B cell (primary cell): ENCODE results near the gene CCL22. TPM values are rescaled to one million over a fixed set of nuclear protein-coding genes. Genes with fewer than 3 reads are reported as not detected.

Source experiments
- ATAC-seq: fragments of 200-7000 bp; cut with Tn5 transposase; one replicate; pipeline ENCODE4 v1.10.0; 2021; ENCODE audit warnings: low read depth, mild to moderate bottlenecking, moderate number of reproducible peaks, moderate library complexity
- CTCF ChIA-PET: fragments of 350-600 bp; sonication (Branson Sonifier 250); formaldehyde crosslinking; loops from one replicate; lab custom pipeline; 2021; ENCODE audit warnings: antibody characterized with exemption, inconsistent platforms; lab: Charles Lee
- POLR2A ChIA-PET: fragments of 350-600 bp; sonication (Branson Sonifier 250); formaldehyde crosslinking; loops from one replicate; lab custom pipeline; 2021; ENCODE audit warnings: antibody characterized with exemption; lab: Charles Lee
- DNase-seq: peaks from one replicate; pipeline ENCODE4 v3.0.0; 2013
- H2AFZ ChIP-seq: 2 replicates; pipeline ENCODE4 v1.6.1; 2012; ENCODE audit warnings: mild to moderate bottlenecking, low read depth, low read length; ENCODE audit not compliant: insufficient read depth, poor library complexity, severe bottlenecking
- H3K27ac ChIP-seq, 2 donors: 1 replicate in 1 of 2; 2 replicates in 1 of 2; pipeline ENCODE4 v1.5.1; 2012 to 2013; ENCODE audit warnings: low read length in 2 of 2, mild to moderate bottlenecking in 2 of 2, moderate library complexity in 1 of 2
- H3K27me3 ChIP-seq, 4 experiments: fragments of 200-600 bp in 1 of 4; sonication (generic) in 1 of 4; replicated peaks in 1 of 4; 1 replicate in 2 of 4; 2 replicates in 2 of 4; pipeline versions ENCODE4 v1.6.1 to v1.7.0; 2013 to 2016; ENCODE audit warnings: low read length in 3 of 4, mild to moderate bottlenecking in 2 of 4, mixed read lengths in 1 of 4, moderate library complexity in 1 of 4; ENCODE audit not compliant: insufficient read depth in 4 of 4, control insufficient read depth in 3 of 4; ENCODE audit errors: control extremely low read depth in 1 of 4
- H3K36me3 ChIP-seq, 2 experiments: replicated peaks in 1 of 2; 1 replicate in 1 of 2; 2 replicates in 1 of 2; pipeline versions ENCODE4 v1.6.1 to v1.7.1; 2013; ENCODE audit warnings: low read length in 1 of 2; ENCODE audit not compliant: insufficient read depth in 2 of 2, control insufficient read depth in 1 of 2; ENCODE audit errors: control extremely low read depth in 1 of 2, extremely low read depth in 1 of 2
- H3K4me1 ChIP-seq, 2 donors: fragments of 200-600 bp in 1 of 2; sonication (generic) in 1 of 2; 1 replicate in 1 of 2; 2 replicates in 1 of 2; pipeline versions ENCODE4 v1.5.1 to v1.6.1; 2013 to 2017; ENCODE audit warnings: low read length in 2 of 2; ENCODE audit not compliant: control insufficient read depth in 2 of 2, insufficient read depth in 2 of 2
- H3K4me2 ChIP-seq: replicated peaks from 2 replicates; pipeline ENCODE3; 2012; ENCODE audit warnings: mild to moderate bottlenecking, low read depth, low read length; ENCODE audit not compliant: poor library complexity, severe bottlenecking
- H3K4me3 ChIP-seq, 5 experiments: fragments of 200-600 bp in 1 of 5; sonication (generic) in 1 of 5; 1 replicate in 3 of 5; 2 replicates in 2 of 5; pipeline versions ENCODE4 v1.5.1 to v1.7.0; 2011 to 2016; ENCODE audit warnings: low read length in 4 of 5, mild to moderate bottlenecking in 4 of 5, low read depth in 2 of 5, control low read depth in 1 of 5, moderate library complexity in 1 of 5; ENCODE audit not compliant: insufficient read depth in 1 of 5; ENCODE audit errors: control extremely low read depth in 1 of 5, extremely low read depth in 1 of 5
- H3K79me2 ChIP-seq: fragments of 200-600 bp; sonication (generic); one replicate; pipeline ENCODE4 v1.6.0; 2016; ENCODE audit warnings: low read length; ENCODE audit not compliant: control insufficient read depth, insufficient read depth
- H3K9ac ChIP-seq: fragments of 200-600 bp; sonication (generic); 2 replicates; pipeline ENCODE4 v1.6.1; 2017; ENCODE audit warnings: mild to moderate bottlenecking, low read length, moderate library complexity
- H3K9me3 ChIP-seq, 3 donors: one replicate each; pipeline versions ENCODE4 v1.6.1 to v1.7.1; 2013; ENCODE audit warnings: low read length in 2 of 3; ENCODE audit not compliant: control insufficient read depth in 2 of 3, insufficient read depth in 1 of 3; ENCODE audit errors: control extremely low read depth in 1 of 3
- H4K20me1 ChIP-seq: 2 replicates; pipeline ENCODE4 v1.6.0; 2012; ENCODE audit warnings: mild to moderate bottlenecking, low read length; ENCODE audit not compliant: insufficient read depth, control insufficient read depth, poor library complexity, severe bottlenecking
- H3K27ac Mint-ChIP-seq: one replicate; pipeline ENCODE4 v1.8.0; 2021; ENCODE audit warnings: mixed read lengths
- H3K27me3 Mint-ChIP-seq: one replicate; pipeline ENCODE4 v1.8.0; 2021; ENCODE audit warnings: mixed read lengths
- H3K4me1 Mint-ChIP-seq: one replicate; pipeline ENCODE4 v1.8.0; 2021; ENCODE audit warnings: mixed read lengths
- H3K4me3 Mint-ChIP-seq: one replicate; pipeline ENCODE4 v1.8.0; 2021; ENCODE audit warnings: mixed read lengths
- H3K9me3 Mint-ChIP-seq: one replicate; pipeline ENCODE4 v1.8.0; 2022; ENCODE audit warnings: mixed read lengths; ENCODE audit not compliant: insufficient read depth
- EZH2 ChIP-seq: IDR thresholded peaks from 2 replicates; pipeline ENCODE4 v1.6.1; 2012; ENCODE audit warnings: borderline replicate concordance, low read depth, mild to moderate bottlenecking, moderate library complexity, low read length; ENCODE audit not compliant: insufficient read depth, poor library complexity, severe bottlenecking
- WGBS: methylation state at CpG from one replicate; pipeline ENCODE4 v1.1.5; 2013; ENCODE audit warnings: missing lambda C conversion rate; ENCODE audit not compliant: insufficient coverage; 5-methylcytosine and 5-hydroxymethylcytosine counted together
- intact Hi-C: fragments of 100-400 bp; cut with micrococcal nuclease; formaldehyde crosslinking; loops from one replicate; pipeline ENCODE4 v1.10.0; 2022
- polyA plus RNA-seq: library from polyadenylated mRNA; depleted of rRNA; stranded (reverse); fragments of >200 nt; gene quantifications from 2 replicates; pipeline ENCODE4 v1.2.3, GENCODE V29; 2012
- total RNA-seq, 2 donors: library from RNA; stranded (reverse); fragments of 120-200 nt in 1 of 2; gene quantifications; 1 replicate in 1 of 2; 2 replicates in 1 of 2; pipeline versions ENCODE4 v1.2.3 to v1.2.4, GENCODE V29; 2013 to 2022
- TF ChIP-seq, protein P1 (sequence below): fragments of 200-600 bp; IDR thresholded peaks from one replicate; pipeline ENCODE4 v1.8.0; 2022; ENCODE audit warnings: antibody characterized with exemption, mild to moderate bottlenecking

CCL22 gene
- total and polyA plus RNA-seq, 2 donors (not counting 1 experiment from before 2014, with no cell fraction given): 0.04 to 91.5 TPM

DNA sequence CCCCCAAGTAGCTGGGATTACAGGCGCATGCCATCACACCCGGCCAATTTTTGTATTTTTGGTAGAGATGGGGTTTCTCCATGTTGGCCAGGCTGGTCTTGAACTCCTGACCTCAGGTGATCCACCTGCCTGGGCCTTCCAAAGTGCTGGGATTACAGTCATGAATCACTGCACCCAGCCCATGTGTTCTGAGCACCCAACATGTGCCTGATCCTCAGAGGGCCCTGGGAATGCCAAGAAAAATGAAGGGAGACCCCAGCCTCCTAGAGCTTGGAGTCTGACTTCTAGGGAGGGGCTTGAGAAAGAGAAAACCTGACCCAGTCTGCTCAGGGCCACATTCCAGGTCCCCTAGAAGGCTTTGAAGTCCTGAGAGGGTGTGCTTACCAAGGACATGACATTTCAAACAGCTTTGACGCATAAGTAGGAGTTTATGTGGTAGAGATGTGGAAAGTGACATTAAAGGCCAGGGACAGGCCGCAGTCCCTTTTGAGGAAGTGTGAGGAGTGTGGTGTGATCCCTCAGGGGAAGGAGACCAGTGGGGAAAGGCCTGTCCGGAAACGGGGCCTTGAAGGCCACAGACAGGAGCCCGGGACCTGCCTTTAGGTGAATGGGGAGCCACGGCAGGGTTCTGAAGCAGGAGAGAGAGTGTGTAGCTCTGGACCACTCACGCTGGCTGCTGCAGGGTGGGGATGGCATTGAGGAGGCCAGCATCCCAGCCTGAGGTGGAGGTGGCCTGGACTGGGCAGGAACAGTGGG is 1.1 kb upstream of the CCL22 start:
- 49% methylated on average over 7 of the region's 9 CpGs for WGBS
- DNase-seq (no peak), ATAC-seq (peak; percentile 32)
- H4K20me1 ChIP-seq: no peaks in the 10 kb centered on the region
- TF ChIP-seq, protein P1, sequence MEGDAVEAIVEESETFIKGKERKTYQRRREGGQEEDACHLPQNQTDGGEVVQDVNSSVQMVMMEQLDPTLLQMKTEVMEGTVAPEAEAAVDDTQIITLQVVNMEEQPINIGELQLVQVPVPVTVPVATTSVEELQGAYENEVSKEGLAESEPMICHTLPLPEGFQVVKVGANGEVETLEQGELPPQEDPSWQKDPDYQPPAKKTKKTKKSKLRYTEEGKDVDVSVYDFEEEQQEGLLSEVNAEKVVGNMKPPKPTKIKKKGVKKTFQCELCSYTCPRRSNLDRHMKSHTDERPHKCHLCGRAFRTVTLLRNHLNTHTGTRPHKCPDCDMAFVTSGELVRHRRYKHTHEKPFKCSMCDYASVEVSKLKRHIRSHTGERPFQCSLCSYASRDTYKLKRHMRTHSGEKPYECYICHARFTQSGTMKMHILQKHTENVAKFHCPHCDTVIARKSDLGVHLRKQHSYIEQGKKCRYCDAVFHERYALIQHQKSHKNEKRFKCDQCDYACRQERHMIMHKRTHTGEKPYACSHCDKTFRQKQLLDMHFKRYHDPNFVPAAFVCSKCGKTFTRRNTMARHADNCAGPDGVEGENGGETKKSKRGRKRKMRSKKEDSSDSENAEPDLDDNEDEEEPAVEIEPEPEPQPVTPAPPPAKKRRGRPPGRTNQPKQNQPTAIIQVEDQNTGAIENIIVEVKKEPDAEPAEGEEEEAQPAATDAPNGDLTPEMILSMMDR: no peak
- no peak for TF ChIP-seq EZH2
- H3K27ac ChIP-seq: no peak overlapping the region
- Mint-ChIP-seq H3K27me3 (no peaks in the 10 kb centered on the region), H3K9me3 (no peaks in the 10 kb centered on the region), H3K4me3 (peak overlapping the region; percentile 30), H3K4me1 (peaks cover 23% of the 10 kb centered on the region), H3K27ac (peak overlapping the region; percentile 64)
- no peak overlapping the region for H3K9ac ChIP-seq
- H3K79me2 ChIP-seq: no peaks in the 10 kb centered on the region
- ChIA-PET CTCF (interaction anchor here (0.7 to 1.5 kb wide), 3 partner anchors 38 to 60 kb away, joined by 3 to 6 read pairs (median 4); no protein-coding TSS in a partner anchor), POLR2A (interaction anchor here (0.6 kb wide), 1 partner anchor 10 kb away, joined by 7 read pairs; no protein-coding TSS in a partner anchor)
- no peak overlapping the region for H2AFZ ChIP-seq
- peaks cover 8 to 16% of the 10 kb centered on the region in 2 donors for H3K4me1 ChIP-seq
- no peaks in the 10 kb centered on the region for H3K36me3 ChIP-seq
- H3K27me3 ChIP-seq: no peaks in the 10 kb centered on the region
- no peak overlapping the region for H3K4me2 ChIP-seq
- no peaks in the 10 kb centered on the region for H3K9me3 ChIP-seq
- intact Hi-C loops: loop anchor here (1.0 kb wide), 1 partner anchor 8 kb away; no protein-coding TSS in a partner anchor
- no peak overlapping the region for H3K4me3 ChIP-seq

DNA sequence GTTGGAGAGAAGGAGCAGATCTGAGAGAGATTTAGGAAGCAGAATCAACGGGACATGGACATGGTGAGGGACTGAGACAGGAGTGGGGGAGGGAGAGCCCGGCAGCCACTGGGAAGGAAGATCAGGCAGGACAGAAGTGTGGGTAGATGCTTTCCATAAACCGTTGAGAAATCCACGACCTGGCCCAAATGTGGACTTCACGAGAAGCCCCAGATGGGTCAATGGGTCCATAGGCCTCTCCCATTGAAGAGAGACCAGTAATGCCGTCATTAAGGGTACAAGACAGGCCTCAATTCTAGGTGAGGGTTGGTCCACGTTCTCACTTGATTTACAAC is 530 bp upstream of the CCL22 start:
- H3K4me1 Mint-ChIP-seq: peaks cover 22% of the 10 kb centered on the region
- H3K9me3 Mint-ChIP-seq: no peaks in the 10 kb centered on the region
- peak overlapping the region; percentile 82 for H3K27ac Mint-ChIP-seq
- no peak overlapping the region for H3K9ac ChIP-seq
- no peak overlapping the region for H3K27ac ChIP-seq
- no peaks in the 10 kb centered on the region for H3K27me3 Mint-ChIP-seq
- H4K20me1 ChIP-seq: no peaks in the 10 kb centered on the region
- peaks cover 8 to 16% of the 10 kb centered on the region in 2 donors for H3K4me1 ChIP-seq
- H2AFZ ChIP-seq: no peak overlapping the region
- intact Hi-C loops: no loop called here
- H3K9me3 ChIP-seq: no peaks in the 10 kb centered on the region
- no peaks in the 10 kb centered on the region for H3K27me3 ChIP-seq
- WGBS: 83% methylated on average over 6 of the region's 7 CpGs
- H3K79me2 ChIP-seq: no peaks in the 10 kb centered on the region
- TF ChIP-seq, protein P1: no peak
- no peak for TF ChIP-seq EZH2
- DNase-seq: no peak
- no peak overlapping the region for H3K4me2 ChIP-seq
- POLR2A ChIA-PET: no interaction called here
- H3K36me3 ChIP-seq: no peaks in the 10 kb centered on the region
- ATAC-seq: peak; percentile 13
- peak overlapping the region; percentile 30 for H3K4me3 Mint-ChIP-seq
- no peak overlapping the region for H3K4me3 ChIP-seq
- CTCF ChIA-PET: interaction anchor here (1.5 kb wide), 1 partner anchor 60 kb away, joined by 6 read pairs; no protein-coding TSS in a partner anchor
